ENCODE results near the gene CREB3L4.
A peak's percentile ranks its signal among the peaks of the same experiment; 100 is the strongest.

CREB3L4 gene, protein sequence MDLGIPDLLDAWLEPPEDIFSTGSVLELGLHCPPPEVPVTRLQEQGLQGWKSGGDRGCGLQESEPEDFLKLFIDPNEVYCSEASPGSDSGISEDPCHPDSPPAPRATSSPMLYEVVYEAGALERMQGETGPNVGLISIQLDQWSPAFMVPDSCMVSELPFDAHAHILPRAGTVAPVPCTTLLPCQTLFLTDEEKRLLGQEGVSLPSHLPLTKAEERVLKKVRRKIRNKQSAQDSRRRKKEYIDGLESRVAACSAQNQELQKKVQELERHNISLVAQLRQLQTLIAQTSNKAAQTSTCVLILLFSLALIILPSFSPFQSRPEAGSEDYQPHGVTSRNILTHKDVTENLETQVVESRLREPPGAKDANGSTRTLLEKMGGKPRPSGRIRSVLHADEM

DNA sequence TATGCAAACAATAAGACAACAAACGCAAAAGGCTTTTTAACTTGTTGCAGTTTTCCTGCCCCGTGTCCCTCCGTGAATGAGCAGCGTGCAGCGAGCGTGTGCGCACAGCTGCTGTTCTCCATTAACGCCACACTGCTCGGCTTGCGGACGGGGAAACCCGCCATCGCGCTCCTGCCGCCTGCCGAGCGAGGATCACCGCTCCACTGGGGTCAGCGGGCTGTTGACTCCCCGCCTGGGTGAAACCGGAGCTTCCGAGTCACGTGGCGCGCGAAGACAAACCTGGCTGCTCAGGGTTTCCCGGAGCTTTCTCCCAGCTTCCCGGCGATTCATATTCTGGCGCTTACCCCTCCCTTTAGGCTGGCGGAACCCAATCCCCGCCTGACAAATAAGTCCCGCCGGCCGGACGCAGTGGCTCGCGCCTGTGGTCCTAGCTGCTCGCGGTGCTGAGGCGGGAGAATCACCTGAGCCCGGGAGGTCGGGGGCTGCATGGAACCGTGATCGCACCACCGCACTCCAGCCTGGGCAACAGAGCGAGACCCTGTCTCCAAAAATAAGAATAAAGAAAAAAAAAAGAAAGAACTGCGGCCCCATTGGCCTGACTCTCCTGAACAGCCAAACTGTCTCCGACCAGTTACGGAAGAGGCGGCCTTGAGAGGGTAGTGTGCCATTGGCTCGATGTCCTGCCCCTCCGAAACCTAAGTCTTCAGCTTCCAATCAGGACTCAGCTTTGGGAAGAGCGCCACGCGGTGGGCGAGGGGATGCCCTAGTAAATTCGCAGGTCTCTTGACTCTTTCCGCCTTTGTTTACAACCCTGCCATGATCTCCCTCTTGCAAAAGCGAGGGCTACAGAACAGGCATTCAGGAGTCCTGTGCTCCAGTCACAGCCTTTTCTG, at the start of gene CREB3L4:
Gene CREB3L4 (plus strand): TSS at position 796 of the 893 bp plus-strand sequence. CDS start 624 bp downstream, outside the sequence.
- Mint-ChIP-seq H3K27ac (peak within 1 kb of the TSS; percentile 95), H3K36me3 (ENCODE audit: low read depth) (peaks cover 37% of the 10 kb centered on the region), H3K9me3 (no peaks in the 10 kb centered on the region), H3K27me3 (no peaks in the 10 kb centered on the region), H3K4me3 (peak within 1 kb of the TSS; percentile 90), H3K4me1 (ENCODE audit: low read depth) (peaks cover 55% of the 10 kb centered on the region)
- peak; percentile 85 for DNase-seq

DNA sequence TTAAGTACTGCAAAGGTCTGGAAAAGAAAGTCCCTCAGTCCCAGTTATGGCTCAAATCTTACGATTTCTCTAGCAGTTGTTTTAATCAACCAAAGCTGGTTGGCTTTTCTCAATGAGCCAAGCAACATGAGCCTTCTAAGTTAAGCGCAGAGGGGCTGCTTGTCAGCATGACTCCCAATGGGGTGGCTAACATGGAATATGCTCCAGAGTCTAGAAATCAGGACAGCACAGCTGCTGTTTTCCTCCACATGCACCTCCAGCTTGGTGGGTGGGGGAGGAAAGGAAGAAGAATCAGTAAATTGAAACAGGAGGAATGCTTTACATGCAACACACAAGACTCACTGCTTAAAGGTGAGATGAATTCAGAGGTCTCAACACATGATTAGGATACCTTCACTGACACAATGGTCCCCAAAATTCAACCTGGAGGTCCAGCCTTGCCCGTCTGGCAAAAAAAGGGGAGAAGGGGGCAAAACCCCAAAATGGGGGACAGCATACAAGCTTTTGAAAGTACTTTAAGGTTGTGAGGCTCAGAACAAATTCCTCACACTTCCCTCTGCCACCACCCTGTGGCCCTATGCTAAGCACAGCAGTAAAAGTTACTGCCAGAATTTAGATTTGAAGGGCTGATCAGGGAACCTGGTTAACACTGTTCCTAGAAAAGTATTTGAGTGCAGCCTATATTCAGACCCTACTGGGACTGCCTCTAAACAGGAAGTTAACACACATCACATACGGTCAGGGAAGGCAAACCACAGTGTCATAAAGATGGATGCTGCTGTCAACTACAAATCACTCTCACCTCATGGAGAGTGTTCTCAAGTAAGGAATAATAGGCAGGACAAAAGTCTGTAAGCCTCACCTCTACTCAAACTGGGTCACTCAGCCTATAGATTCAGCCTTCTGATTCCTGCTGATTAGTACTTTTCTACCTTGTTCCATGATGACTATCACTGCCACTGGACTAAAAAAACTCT, 47.5 kb upstream of the CREB3L4 start:
- DNase-seq, result no peak
- peaks cover 65% of the 10 kb centered on the region for H3K36me3 Mint-ChIP-seq (ENCODE audit: low read depth)
- H3K27me3 Mint-ChIP-seq, result no peaks in the 10 kb centered on the region
- peak overlapping the region; percentile 92 for H3K27ac Mint-ChIP-seq
- no peaks in the 10 kb centered on the region for H3K9me3 Mint-ChIP-seq
- peak overlapping the region; percentile 97 for H3K4me3 Mint-ChIP-seq
- peaks cover 60% of the 10 kb centered on the region for H3K4me1 Mint-ChIP-seq (ENCODE audit: low read depth)

DNA sequence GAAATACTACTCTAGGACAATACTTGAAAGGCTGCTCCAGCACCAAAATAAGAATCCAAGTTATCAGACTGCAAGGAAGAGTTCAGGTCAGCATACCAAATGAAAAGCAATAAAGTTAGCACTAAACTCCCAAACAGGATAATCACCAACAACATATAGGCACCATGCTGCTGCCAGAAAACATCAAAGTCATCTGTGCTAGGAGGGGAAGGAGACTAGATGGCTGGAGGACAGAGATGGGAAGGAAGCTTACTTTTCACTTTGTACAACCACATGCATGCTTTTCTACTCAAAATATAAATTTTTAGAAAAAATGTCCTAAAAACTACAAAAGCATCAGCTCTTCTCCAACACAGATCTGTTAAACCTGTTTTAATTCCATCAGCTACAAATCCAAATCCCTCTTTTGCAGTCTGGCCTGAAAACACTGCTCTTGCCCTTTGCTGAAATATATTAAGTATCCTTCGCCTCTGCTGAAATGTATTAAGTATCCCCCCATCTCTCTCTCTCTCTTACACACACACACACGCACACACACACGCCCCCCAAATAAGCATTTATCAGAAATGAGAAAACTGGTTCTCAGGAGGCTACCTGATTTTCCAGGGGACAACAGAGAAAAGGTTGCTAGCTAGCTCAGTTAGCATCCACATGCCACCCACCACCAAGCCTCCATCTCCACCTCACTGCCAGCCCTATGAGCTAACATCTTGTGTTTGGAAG, 46.5 kb upstream of the CREB3L4 start:
- peaks cover 55% of the 10 kb centered on the region for H3K36me3 Mint-ChIP-seq (ENCODE audit: low read depth)
- DNase-seq, result no peak
- H3K9me3 Mint-ChIP-seq, result no peaks in the 10 kb centered on the region
- peak overlapping the region; percentile 92 for H3K27ac Mint-ChIP-seq
- peaks cover 53% of the 10 kb centered on the region for H3K4me1 Mint-ChIP-seq (ENCODE audit: low read depth)
- peak overlapping the region; percentile 97 for H3K4me3 Mint-ChIP-seq
- H3K27me3 Mint-ChIP-seq, result no peaks in the 10 kb centered on the region

DNA sequence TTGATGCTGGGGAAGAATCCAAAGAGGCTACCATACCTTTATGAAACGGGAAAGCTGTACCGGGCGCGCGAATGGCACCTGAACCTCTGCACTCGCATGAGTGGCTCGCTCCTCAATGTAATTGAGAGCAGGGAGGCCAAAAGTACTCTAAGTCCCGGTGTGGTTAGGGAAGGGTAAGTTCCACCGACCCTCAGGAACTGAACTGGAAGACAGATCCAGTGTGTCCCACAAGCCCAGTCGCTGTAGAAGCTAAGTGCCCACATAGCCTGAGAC, 46.0 kb upstream of the CREB3L4 start:
- peak overlapping the region; percentile 97 for H3K4me3 Mint-ChIP-seq
- H3K27me3 Mint-ChIP-seq, result no peaks in the 10 kb centered on the region
- peaks cover 52% of the 10 kb centered on the region for H3K36me3 Mint-ChIP-seq (ENCODE audit: low read depth)
- no peak for DNase-seq
- H3K27ac Mint-ChIP-seq, result peak overlapping the region; percentile 92
- peaks cover 50% of the 10 kb centered on the region for H3K4me1 Mint-ChIP-seq (ENCODE audit: low read depth)
- no peaks in the 10 kb centered on the region for H3K9me3 Mint-ChIP-seq

DNA sequence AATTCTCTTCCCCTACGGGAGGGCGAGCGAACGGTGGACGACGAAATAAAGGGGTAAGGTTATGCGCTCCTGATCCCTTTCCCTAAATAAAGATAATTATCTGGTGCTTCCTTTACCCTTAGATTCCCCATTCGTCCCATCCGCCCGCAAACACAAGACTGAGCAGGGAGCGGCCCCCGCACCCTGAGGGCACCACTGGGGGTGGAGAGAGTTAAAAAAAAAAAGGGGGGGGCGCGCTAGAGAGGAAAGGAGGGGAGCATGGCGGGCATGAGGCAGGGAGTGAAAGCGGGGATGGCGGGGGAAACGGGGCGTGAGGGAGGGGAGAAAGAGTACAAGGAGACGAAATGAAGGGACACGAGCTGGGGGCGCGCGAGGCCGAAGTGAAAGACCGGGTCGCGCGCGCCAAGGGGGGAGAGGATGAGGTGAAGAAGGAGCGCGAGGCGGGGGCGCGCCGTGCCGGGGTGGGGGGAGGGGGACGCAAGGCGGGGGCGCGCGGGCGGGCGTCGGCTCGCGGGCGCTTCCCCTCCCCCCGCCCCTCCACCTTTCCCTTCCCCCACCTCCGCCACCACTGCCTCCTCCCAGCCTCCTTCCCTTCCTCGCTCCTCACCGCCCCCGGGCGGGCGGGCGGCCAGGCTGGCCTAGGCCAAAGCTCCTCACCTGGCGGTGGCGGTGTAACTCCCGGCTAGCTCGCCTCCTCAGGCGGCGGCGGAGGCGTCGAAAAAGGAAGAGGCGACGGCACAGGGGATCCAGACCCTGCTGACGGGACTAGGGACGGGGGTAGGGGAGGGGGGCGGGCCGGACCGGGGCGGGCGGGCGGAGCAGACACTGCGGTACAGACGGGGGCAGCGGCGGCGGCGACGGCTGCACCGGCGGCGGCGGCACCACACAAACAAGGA, 45.4 kb upstream of the CREB3L4 start:
- peak overlapping the region; percentile 93 for H3K27ac Mint-ChIP-seq
- peaks cover 50% of the 10 kb centered on the region for H3K4me1 Mint-ChIP-seq (ENCODE audit: low read depth)
- H3K4me3 Mint-ChIP-seq, result peak overlapping the region; percentile 97
- DNase-seq, result no peak
- peaks cover 51% of the 10 kb centered on the region for H3K36me3 Mint-ChIP-seq (ENCODE audit: low read depth)
- H3K27me3 Mint-ChIP-seq, result no peaks in the 10 kb centered on the region
- H3K9me3 Mint-ChIP-seq, result no peaks in the 10 kb centered on the region

DNA sequence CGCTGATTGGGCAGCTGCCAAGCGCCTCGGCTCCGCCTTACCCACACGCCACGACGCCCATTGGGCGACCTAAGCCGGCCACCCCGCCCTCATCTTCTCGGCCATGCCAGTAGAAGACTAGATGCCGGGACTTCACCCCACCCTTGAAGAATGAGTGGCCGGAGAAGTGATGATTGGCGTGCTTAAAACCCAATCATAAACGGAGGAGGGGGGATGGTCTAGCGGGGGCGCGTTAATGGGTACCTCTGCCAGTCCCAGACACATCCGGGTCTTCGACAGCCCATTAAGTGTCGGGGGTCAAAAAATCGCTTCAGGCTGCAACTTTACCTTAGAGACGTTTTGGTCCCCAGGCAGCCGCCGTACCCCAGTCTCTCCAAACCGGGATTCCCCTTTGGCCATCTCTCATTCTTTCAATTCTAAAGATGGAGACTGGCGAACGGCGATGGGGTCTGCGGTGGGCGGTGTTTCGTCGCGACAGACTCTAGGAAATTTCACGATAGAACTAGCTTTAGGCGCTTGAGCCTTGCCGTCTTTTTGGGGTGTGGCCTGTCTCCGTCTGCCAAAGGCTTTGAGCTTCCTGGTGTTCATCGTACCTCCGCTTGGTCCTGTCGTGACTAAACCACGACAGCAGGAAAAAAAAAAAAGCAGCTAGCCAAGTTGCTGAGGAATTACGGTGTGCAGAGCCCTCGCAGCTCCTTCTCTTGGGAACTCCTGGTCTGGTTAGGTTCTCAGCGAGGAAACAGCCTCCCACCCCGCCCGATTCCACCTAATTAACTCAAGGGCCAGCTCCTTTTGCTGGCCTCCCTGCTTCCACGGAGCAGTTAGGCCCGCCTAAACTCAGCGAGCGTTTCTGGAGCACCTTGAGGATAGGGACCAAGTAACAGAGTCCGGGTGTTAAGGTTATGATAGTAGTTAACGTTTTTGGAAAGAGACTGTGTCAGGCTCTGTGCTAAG, 44.5 kb upstream of the CREB3L4 start, which contains the start of gene GATAD2B:
Gene GATAD2B (minus strand): TSS at position 1 of the 954 bp plus-strand sequence. CDS start 94,625 bp downstream, outside the sequence.
- no peaks in the 10 kb centered on the region for H3K9me3 Mint-ChIP-seq
- H3K36me3 Mint-ChIP-seq (ENCODE audit: low read depth), result peaks cover 42% of the 10 kb centered on the region
- peak within 1 kb of the TSS; percentile 93 for H3K27ac Mint-ChIP-seq
- H3K27me3 Mint-ChIP-seq, result no peaks in the 10 kb centered on the region
- peak; percentile 96 for DNase-seq
- peaks cover 44% of the 10 kb centered on the region for H3K4me1 Mint-ChIP-seq (ENCODE audit: low read depth)
- peak within 1 kb of the TSS; percentile 97 for H3K4me3 Mint-ChIP-seq

DNA sequence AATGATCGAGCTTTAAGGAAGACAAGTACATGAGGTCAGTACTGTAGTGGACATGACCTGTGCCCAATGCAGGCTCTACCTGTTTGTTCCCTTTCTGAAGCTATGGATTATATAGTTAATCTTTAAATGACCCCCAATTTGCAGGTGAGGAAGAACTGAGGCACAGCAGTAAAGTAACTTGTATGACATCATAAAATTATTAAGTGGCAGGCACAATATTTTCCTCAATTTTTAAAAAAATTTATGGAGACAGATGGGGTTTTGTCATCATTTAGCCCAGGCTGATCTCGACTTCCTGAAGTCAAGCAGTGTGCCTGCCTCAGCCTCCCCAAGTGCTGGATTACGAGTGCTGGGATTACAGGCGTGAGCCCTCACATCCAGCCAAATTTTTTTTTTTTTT, 41.3 kb upstream of the CREB3L4 start:
- Mint-ChIP-seq H3K27ac (no peak overlapping the region), H3K36me3 (ENCODE audit: low read depth) (peaks cover 40% of the 10 kb centered on the region), H3K4me1 (ENCODE audit: low read depth) (peaks cover 23% of the 10 kb centered on the region), H3K4me3 (no peak overlapping the region), H3K9me3 (no peaks in the 10 kb centered on the region), H3K27me3 (no peaks in the 10 kb centered on the region)
- DNase-seq, result no peak

DNA sequence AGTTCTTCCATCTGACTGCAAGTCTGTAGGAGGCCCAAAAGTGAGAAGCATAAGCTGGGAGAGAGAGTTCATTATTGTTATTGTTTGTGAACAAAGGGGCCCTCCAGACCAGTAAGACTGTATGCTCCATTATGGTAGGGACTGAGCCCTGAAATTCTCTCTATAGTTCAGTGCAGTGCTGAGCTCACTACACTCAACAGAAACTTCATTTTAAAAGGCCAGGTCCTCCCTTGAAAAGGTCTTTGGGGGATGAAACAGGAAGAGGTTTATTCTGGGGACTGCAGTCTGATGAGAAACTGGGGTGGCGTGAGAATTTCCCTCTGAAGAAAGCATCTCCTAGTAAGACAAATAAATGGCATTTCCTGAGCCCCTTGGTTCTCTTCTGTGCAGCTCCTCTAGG, 39.5 kb upstream of the CREB3L4 start:
- H3K27ac Mint-ChIP-seq, result peak overlapping the region; percentile 76
- DNase-seq, result no peak

DNA sequence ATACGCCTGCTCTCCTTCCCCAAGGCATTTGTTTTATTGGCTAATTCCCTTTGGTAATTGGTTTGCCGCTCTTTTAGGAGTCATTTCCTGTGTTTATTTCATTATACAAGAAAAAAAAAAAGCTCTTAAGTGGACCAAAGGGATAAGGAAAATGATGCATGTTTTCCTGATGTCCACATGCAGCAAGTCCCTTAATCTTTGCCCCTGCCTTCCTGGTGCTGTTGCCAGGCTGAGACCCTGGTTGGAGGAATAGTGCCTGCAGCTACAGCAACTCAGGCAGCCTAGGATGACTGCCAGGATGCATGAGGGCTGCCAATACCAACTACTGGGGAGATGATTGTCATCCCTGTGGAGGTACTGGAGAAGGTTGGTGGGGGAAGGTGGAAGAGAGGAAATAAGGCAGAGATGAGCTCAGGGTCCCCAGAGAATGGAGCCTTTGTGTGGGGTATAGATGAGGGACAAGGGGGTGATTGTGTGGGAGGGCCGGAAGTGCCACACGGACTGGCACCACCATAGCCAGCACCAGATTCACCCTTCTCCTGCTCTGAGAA, 38.8 kb upstream of the CREB3L4 start:
- H3K27me3 Mint-ChIP-seq, result no peaks in the 10 kb centered on the region
- H3K4me3 Mint-ChIP-seq, result no peak overlapping the region
- H3K9me3 Mint-ChIP-seq, result no peaks in the 10 kb centered on the region
- H3K36me3 Mint-ChIP-seq (ENCODE audit: low read depth), result peaks cover 46% of the 10 kb centered on the region
- peaks cover 17% of the 10 kb centered on the region for H3K4me1 Mint-ChIP-seq (ENCODE audit: low read depth)
- no peak for DNase-seq
- H3K27ac Mint-ChIP-seq, result peak overlapping the region; percentile 76

More for the DNA sequence above, 39.5 kb upstream of the CREB3L4 start:
- peaks cover 20% of the 10 kb centered on the region for H3K4me1 Mint-ChIP-seq (ENCODE audit: low read depth)
- no peak overlapping the region for H3K4me3 Mint-ChIP-seq
- H3K36me3 Mint-ChIP-seq (ENCODE audit: low read depth), result peaks cover 47% of the 10 kb centered on the region
- no peaks in the 10 kb centered on the region for H3K9me3 Mint-ChIP-seq
- H3K27me3 Mint-ChIP-seq, result no peaks in the 10 kb centered on the region

DNA sequence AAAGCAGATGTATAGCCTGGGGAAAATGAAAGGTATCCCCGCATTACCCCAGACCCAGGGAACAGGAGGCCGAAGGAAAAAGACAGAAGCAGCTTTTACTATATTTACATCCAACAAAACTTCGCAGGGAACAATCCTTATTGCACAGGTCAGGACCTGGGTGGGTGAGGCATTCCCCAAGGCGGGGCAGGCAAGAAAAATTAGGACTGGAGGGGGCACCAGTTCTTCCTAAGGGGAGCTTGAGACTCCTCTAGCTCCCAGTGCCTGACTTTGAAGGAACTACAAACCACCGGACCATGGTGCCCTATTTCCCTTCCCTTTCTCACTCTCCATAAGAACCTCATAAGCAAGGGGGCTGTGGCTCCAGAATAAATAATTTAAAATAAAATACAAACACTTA, 38.3 kb upstream of the CREB3L4 start:
- DNase-seq, result no peak
- Mint-ChIP-seq H3K27ac (peak overlapping the region; percentile 76), H3K4me3 (no peak overlapping the region), H3K36me3 (ENCODE audit: low read depth) (peaks cover 51% of the 10 kb centered on the region), H3K9me3 (no peaks in the 10 kb centered on the region), H3K4me1 (ENCODE audit: low read depth) (peaks cover 12% of the 10 kb centered on the region), H3K27me3 (no peaks in the 10 kb centered on the region)

DNA sequence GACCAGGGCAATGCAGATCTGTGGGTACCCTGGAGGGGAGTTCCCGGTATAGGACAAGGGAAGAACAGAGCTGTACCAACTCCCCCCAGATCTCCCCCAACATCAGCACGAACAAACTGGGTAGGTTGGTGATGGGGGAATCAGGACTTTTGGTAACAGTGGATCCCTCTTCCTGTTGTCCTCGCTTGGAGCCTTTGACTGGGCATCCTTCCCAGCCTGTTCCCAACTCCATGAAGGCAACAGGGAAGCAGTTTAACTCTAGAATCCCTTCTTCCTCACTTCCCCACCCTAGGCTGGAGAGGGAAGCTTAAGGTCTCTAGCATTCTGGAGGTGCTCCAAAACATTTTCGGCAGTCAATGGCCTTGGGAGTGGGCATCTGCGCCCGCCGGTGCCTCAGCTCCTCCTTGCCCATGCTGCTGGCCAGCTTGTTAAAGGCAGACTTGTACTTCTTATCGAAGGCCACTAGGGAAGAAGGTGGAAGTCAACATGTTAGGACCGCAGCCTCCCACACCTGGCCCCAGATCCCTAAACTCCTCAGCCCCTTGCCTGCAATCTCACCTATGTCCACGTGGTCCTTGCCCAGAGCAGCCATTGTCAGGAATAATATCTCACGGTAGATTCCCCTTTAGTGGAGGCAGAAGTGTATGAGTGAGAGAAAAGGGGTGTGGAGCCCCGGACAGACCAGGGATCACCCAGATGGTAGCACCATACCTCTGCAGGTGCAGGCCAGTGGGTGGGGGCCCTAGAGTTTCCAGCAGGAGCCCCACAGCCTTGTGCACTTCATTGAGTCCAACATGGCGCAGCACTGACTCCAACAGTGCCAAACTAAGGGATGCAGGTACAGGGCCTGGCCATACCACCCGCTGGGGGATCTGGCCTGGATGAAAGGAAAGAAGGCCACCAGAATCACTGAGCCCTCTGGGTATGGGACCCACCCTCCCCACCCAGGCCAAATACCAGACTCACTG, 37.4 kb upstream of the CREB3L4 start:
- peaks cover 60% of the 10 kb centered on the region for H3K36me3 Mint-ChIP-seq (ENCODE audit: low read depth)
- no peaks in the 10 kb centered on the region for H3K27me3 Mint-ChIP-seq
- H3K4me1 Mint-ChIP-seq (ENCODE audit: low read depth), result peaks cover 11% of the 10 kb centered on the region
- no peaks in the 10 kb centered on the region for H3K9me3 Mint-ChIP-seq
- H3K4me3 Mint-ChIP-seq, result no peak overlapping the region
- DNase-seq, result no peak
- no peak overlapping the region for H3K27ac Mint-ChIP-seq

Data from activated T-cell treated with anti-CD3 and anti-CD28 coated beads, Interleukin-2, amount 50 U/mL, for 24 hours (primary cell).